ENCODE results near the gene SETDB1.

- no peak for TF ChIP-seq POLR2AphosphoS5 (IDR thresholded peaks at IDR 0.05; ENCODE audit: low read depth, low read length)
- TF ChIP-seq POLR2A (IDR thresholded peaks at IDR 0.05; ENCODE audit: low read depth, low read length): no peak
- TF ChIP-seq TAF1 (IDR thresholded peaks at IDR 0.05; ENCODE audit: borderline replicate concordance, low read depth, low read length): no peak
Observed at GRCh38 chr1:150955280-150955679, 29.1 kb downstream of the SETDB1 start.

Measured in GM12892 (cell line).